WTC11 (cell line): ENCODE data around the gene SHISAL2A. TPM values are rescaled to one million over a fixed set of nuclear protein-coding genes. Genes with fewer than 3 reads are reported as not detected.

Experiments used
- ATAC-seq: fragments of 200-7000 bp; cut with Tn5 transposase; 2 replicates; pipeline ENCODE4 v1.10.0; 2021; ENCODE audit warnings: mild to moderate bottlenecking, moderate library complexity
- CTCF ChIA-PET: fragments of 300-600 bp; sonication (Branson Sonifier 250); formaldehyde crosslinking; loops from one replicate; lab custom pipeline; 2021; ENCODE audit warnings: antibody characterized with exemption; lab: Charles Lee
- POLR2A ChIA-PET: fragments of 350-600 bp; sonication (Branson Sonifier 250); formaldehyde crosslinking; loops from one replicate; lab custom pipeline; 2021; ENCODE audit warnings: antibody characterized with exemption; lab: Charles Lee
- DNase-seq: peaks from one replicate; pipeline ENCODE4 v3.0.0; 2021; ENCODE audit warnings: low spot score
- H3K27ac Mint-ChIP-seq: 2 replicates; pipeline ENCODE4 v1.8.0; 2021; ENCODE audit warnings: mixed read lengths
- H3K27me3 Mint-ChIP-seq: 2 replicates; pipeline ENCODE4 v1.8.0; 2021; ENCODE audit warnings: low read depth, mild to moderate bottlenecking, moderate library complexity, mixed read lengths
- H3K36me3 Mint-ChIP-seq: 2 replicates; pipeline ENCODE4 v1.8.0; 2021; ENCODE audit warnings: mixed read lengths
- H3K4me1 Mint-ChIP-seq: 2 replicates; pipeline ENCODE4 v1.8.0; 2022; ENCODE audit warnings: mixed read lengths
- H3K4me3 Mint-ChIP-seq: 2 replicates; pipeline ENCODE4 v1.8.0; 2021; ENCODE audit warnings: mild to moderate bottlenecking, moderate library complexity, mixed read lengths
- H3K9me3 Mint-ChIP-seq: 2 replicates; pipeline ENCODE4 v1.8.0; 2021; ENCODE audit warnings: mixed read lengths
- CBFB ChIP-seq: sonication (generic); formaldehyde crosslinking; IDR thresholded peaks from 2 replicates; pipeline ENCODE4 v1.8.1; 2022; ENCODE audit warnings: mild to moderate bottlenecking, low read depth, missing genetic modification reagents
- ELF4 ChIP-seq: sonication (generic); formaldehyde crosslinking; IDR thresholded peaks from 2 replicates; pipeline ENCODE4 v1.8.1; 2022; ENCODE audit warnings: low read depth, mild to moderate bottlenecking, moderate library complexity, missing genetic modification reagents
- FOXP1 ChIP-seq: sonication (generic); formaldehyde crosslinking; IDR thresholded peaks from 2 replicates; pipeline ENCODE4 v1.8.0; 2022; ENCODE audit warnings: missing genetic modification reagents, mild to moderate bottlenecking, moderate library complexity, borderline replicate concordance
- HMGA2 ChIP-seq: fragments of 250-450 bp; sonication (Bioruptor Pico); IDR thresholded peaks from 2 replicates; pipeline ENCODE4 v1.4.0; 2021; ENCODE audit warnings: mild to moderate bottlenecking, moderate library complexity
- NFATC4 ChIP-seq: fragments of 250-450 bp; sonication (Bioruptor Pico); IDR thresholded peaks from 2 replicates; pipeline ENCODE4 v1.9.0; 2021; ENCODE audit warnings: mild to moderate bottlenecking
- SP1 ChIP-seq: sonication (generic); formaldehyde crosslinking; conservative IDR thresholded peaks from 2 replicates; pipeline ENCODE4 v1.8.1; 2022; ENCODE audit warnings: missing genetic modification reagents
- TEAD4 ChIP-seq: sonication (generic); formaldehyde crosslinking; IDR thresholded peaks from 2 replicates; pipeline ENCODE4 v1.8.0; 2022; ENCODE audit warnings: mild to moderate bottlenecking, missing genetic modification reagents
- ZNF263 ChIP-seq: sonication (generic); formaldehyde crosslinking; IDR thresholded peaks from 2 replicates; pipeline ENCODE4 v1.8.1; 2022; ENCODE audit warnings: low read depth, mild to moderate bottlenecking, moderate library complexity, missing genetic modification reagents
- ZNF416 ChIP-seq: fragments of 250-450 bp; sonication (Bioruptor Pico); IDR thresholded peaks from 2 replicates; pipeline ENCODE4 v1.9.0; 2021; ENCODE audit warnings: mild to moderate bottlenecking, inconsistent platforms
- ZNF423 ChIP-seq: fragments of 250-450 bp; sonication (Bioruptor Pico); IDR thresholded peaks from 2 replicates; pipeline ENCODE4 v2.1.2; 2022; ENCODE audit warnings: mild to moderate bottlenecking, moderate library complexity
- ZNF671 ChIP-seq: fragments of 250-450 bp; sonication (Bioruptor Pico); IDR thresholded peaks from 2 replicates; pipeline ENCODE4 v1.8.0; 2021; ENCODE audit warnings: mild to moderate bottlenecking
- total RNA-seq: library from RNA; stranded (reverse); gene quantifications from 3 replicates; pipeline ENCODE4 v1.2.3, GENCODE V29; 2021
- TF ChIP-seq, protein P1 (sequence below): fragments of 200-600 bp; IDR thresholded peaks from 2 replicates; pipeline ENCODE4 v1.8.0; 2022; ENCODE audit warnings: antibody characterized with exemption
- TF ChIP-seq, protein P2 (sequence below): sonication (generic); formaldehyde crosslinking; IDR thresholded peaks from 2 replicates; pipeline ENCODE4 v1.8.0; 2022; ENCODE audit warnings: missing genetic modification reagents
- TF ChIP-seq, protein P3 (sequence below): sonication (generic); formaldehyde crosslinking; IDR thresholded peaks from 2 replicates; pipeline ENCODE4 v1.8.1; 2023; ENCODE audit warnings: mild to moderate bottlenecking, missing genetic modification reagents
- TF ChIP-seq, protein P4 (sequence below): sonication (generic); formaldehyde crosslinking; IDR thresholded peaks from 2 replicates; pipeline ENCODE4 v1.8.0; 2023; ENCODE audit warnings: missing genetic modification reagents, mild to moderate bottlenecking, borderline replicate concordance
- TF ChIP-seq, protein P5 (sequence below): sonication (generic); formaldehyde crosslinking; IDR thresholded peaks from 2 replicates; pipeline ENCODE4 v1.8.0; 2022; ENCODE audit warnings: mild to moderate bottlenecking, missing genetic modification reagents
- TF ChIP-seq, protein P6 (sequence below): sonication (generic); formaldehyde crosslinking; conservative IDR thresholded peaks from 2 replicates; pipeline ENCODE4 v1.8.1; 2023; ENCODE audit warnings: mild to moderate bottlenecking, low read depth, missing genetic modification reagents, moderate library complexity
- TF ChIP-seq, protein P7 (sequence below): sonication (generic); formaldehyde crosslinking; IDR thresholded peaks from 2 replicates; pipeline ENCODE4 v1.8.0; 2022; ENCODE audit warnings: mild to moderate bottlenecking, missing genetic modification reagents

The SHISAL2A gene
- total RNA-seq, 1 experiment from 2014 or later: 1.4 TPM

DNA sequence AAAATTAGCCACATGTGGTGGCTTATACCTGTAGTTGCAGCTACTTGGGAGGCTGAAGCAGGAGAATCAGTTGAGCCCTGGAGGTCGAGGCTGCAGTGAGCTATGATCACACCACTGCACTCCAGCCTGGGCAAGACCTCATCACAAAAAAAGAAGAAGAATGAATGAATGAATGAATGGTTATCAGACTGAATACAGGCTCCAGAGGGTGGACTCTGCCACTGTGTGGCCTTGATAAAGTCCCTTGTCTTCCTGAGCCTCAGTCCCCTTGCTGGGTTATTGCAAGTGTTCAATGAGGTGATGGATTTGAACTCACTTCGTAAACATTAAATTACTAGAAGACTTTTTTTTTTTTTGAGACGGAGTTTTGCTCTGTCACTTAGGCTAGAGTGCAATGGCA, 24.7 kb downstream of the SHISAL2A start (continued):
- TF ChIP-seq, protein P1, sequence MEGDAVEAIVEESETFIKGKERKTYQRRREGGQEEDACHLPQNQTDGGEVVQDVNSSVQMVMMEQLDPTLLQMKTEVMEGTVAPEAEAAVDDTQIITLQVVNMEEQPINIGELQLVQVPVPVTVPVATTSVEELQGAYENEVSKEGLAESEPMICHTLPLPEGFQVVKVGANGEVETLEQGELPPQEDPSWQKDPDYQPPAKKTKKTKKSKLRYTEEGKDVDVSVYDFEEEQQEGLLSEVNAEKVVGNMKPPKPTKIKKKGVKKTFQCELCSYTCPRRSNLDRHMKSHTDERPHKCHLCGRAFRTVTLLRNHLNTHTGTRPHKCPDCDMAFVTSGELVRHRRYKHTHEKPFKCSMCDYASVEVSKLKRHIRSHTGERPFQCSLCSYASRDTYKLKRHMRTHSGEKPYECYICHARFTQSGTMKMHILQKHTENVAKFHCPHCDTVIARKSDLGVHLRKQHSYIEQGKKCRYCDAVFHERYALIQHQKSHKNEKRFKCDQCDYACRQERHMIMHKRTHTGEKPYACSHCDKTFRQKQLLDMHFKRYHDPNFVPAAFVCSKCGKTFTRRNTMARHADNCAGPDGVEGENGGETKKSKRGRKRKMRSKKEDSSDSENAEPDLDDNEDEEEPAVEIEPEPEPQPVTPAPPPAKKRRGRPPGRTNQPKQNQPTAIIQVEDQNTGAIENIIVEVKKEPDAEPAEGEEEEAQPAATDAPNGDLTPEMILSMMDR: no peak
- no peak for TF ChIP-seq ZNF416 (CRISPR knock-in tag)
- no peak for TF ChIP-seq HMGA2 (CRISPR knock-in tag)
- TF ChIP-seq, protein P2, sequence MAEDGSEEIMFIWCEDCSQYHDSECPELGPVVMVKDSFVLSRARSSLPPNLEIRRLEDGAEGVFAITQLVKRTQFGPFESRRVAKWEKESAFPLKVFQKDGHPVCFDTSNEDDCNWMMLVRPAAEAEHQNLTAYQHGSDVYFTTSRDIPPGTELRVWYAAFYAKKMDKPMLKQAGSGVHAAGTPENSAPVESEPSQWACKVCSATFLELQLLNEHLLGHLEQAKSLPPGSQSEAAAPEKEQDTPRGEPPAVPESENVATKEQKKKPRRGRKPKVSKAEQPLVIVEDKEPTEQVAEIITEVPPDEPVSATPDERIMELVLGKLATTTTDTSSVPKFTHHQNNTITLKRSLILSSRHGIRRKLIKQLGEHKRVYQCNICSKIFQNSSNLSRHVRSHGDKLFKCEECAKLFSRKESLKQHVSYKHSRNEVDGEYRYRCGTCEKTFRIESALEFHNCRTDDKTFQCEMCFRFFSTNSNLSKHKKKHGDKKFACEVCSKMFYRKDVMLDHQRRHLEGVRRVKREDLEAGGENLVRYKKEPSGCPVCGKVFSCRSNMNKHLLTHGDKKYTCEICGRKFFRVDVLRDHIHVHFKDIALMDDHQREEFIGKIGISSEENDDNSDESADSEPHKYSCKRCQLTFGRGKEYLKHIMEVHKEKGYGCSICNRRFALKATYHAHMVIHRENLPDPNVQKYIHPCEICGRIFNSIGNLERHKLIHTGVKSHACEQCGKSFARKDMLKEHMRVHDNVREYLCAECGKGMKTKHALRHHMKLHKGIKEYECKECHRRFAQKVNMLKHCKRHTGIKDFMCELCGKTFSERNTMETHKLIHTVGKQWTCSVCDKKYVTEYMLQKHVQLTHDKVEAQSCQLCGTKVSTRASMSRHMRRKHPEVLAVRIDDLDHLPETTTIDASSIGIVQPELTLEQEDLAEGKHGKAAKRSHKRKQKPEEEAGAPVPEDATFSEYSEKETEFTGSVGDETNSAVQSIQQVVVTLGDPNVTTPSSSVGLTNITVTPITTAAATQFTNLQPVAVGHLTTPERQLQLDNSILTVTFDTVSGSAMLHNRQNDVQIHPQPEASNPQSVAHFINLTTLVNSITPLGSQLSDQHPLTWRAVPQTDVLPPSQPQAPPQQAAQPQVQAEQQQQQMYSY (CRISPR knock-in tag): no peak
- TF ChIP-seq TEAD4 (CRISPR knock-in tag): no peak
- no peak for TF ChIP-seq SP1 (CRISPR knock-in tag)
- no peak for TF ChIP-seq ELF4
- no peak for TF ChIP-seq FOXP1 (CRISPR knock-in tag)
- TF ChIP-seq ZNF423: no peak

DNA sequence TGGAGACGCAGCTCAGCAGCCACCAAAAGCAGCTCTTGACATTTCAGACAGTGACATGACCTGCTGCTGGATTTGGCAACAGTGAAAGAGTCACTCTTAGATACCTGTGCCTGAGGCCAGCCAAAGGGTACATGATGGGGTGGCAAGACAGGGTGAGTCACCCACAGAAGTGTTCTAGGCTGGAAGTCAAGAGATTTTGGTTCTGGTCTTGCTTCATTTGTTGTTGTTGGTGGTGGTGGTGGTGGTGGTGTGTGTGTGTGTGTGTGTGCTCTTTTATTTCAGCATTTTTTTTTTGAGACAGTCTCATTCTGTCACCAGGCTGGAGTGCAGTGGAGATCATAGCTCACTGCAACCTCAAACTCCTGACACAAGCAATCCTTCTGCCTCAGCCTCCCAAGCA, 25.8 kb downstream of the SHISAL2A start:
- no peak overlapping the region for H3K27ac Mint-ChIP-seq
- H3K9me3 Mint-ChIP-seq: no peaks in the 10 kb centered on the region
- CTCF ChIA-PET: interaction anchor here (1.3 kb wide), 1 partner anchor 27 kb away, joined by 4 read pairs; no protein-coding TSS in a partner anchor
- H3K27me3 Mint-ChIP-seq: no peaks in the 10 kb centered on the region
- no peaks in the 10 kb centered on the region for H3K36me3 Mint-ChIP-seq
- H3K4me1 Mint-ChIP-seq: peaks cover 40% of the 10 kb centered on the region
- no peak for TF ChIP-seq ZNF671 (CRISPR knock-in tag)
- TF ChIP-seq CBFB (CRISPR knock-in tag): no peak
- no peak overlapping the region for H3K4me3 Mint-ChIP-seq
- POLR2A ChIA-PET: no interaction called here
- ATAC-seq: no peak
- DNase-seq: no peak

DNA sequence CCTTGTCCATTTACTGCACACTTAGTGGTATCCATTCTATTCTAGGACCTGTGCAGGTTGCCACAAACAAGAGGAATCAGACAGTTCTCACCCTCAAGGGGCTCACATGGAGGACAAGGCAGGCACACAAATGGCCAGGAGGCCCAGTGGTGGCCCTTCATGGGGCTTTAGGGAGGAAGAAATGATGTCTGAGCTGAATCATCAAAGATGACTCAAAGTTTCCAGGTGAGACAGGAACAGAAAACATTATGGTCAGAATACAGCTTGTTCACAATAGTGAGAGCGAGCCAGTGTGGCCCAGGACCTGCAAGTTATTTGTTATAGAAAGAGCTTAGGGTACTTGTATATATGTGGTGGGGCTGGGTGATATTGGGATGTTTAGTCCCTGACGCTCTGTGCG, 26.4 kb downstream of the SHISAL2A start:
- no peaks in the 10 kb centered on the region for H3K36me3 Mint-ChIP-seq
- no peaks in the 10 kb centered on the region for H3K9me3 Mint-ChIP-seq
- peak overlapping the region; percentile 85 for H3K27ac Mint-ChIP-seq
- H3K4me1 Mint-ChIP-seq: peaks cover 41% of the 10 kb centered on the region
- DNase-seq (no peak), ATAC-seq (no peak)
- POLR2A ChIA-PET: interaction anchor here (0.8 kb wide), 1 partner anchor 255 kb away, joined by 3 read pairs; the partner anchor contains the start of genes ORC1 and PRPF38A
- H3K27me3 Mint-ChIP-seq: no peaks in the 10 kb centered on the region
- no peak overlapping the region for H3K4me3 Mint-ChIP-seq
- CTCF ChIA-PET: interaction anchor here (1.3 kb wide), 2 partner anchors 27 to 196 kb away, joined by 4 read pairs; no protein-coding TSS in a partner anchor
- TF ChIP-seq, protein P3, sequence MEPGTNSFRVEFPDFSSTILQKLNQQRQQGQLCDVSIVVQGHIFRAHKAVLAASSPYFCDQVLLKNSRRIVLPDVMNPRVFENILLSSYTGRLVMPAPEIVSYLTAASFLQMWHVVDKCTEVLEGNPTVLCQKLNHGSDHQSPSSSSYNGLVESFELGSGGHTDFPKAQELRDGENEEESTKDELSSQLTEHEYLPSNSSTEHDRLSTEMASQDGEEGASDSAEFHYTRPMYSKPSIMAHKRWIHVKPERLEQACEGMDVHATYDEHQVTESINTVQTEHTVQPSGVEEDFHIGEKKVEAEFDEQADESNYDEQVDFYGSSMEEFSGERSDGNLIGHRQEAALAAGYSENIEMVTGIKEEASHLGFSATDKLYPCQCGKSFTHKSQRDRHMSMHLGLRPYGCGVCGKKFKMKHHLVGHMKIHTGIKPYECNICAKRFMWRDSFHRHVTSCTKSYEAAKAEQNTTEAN: no peak
- TF ChIP-seq, protein P4, sequence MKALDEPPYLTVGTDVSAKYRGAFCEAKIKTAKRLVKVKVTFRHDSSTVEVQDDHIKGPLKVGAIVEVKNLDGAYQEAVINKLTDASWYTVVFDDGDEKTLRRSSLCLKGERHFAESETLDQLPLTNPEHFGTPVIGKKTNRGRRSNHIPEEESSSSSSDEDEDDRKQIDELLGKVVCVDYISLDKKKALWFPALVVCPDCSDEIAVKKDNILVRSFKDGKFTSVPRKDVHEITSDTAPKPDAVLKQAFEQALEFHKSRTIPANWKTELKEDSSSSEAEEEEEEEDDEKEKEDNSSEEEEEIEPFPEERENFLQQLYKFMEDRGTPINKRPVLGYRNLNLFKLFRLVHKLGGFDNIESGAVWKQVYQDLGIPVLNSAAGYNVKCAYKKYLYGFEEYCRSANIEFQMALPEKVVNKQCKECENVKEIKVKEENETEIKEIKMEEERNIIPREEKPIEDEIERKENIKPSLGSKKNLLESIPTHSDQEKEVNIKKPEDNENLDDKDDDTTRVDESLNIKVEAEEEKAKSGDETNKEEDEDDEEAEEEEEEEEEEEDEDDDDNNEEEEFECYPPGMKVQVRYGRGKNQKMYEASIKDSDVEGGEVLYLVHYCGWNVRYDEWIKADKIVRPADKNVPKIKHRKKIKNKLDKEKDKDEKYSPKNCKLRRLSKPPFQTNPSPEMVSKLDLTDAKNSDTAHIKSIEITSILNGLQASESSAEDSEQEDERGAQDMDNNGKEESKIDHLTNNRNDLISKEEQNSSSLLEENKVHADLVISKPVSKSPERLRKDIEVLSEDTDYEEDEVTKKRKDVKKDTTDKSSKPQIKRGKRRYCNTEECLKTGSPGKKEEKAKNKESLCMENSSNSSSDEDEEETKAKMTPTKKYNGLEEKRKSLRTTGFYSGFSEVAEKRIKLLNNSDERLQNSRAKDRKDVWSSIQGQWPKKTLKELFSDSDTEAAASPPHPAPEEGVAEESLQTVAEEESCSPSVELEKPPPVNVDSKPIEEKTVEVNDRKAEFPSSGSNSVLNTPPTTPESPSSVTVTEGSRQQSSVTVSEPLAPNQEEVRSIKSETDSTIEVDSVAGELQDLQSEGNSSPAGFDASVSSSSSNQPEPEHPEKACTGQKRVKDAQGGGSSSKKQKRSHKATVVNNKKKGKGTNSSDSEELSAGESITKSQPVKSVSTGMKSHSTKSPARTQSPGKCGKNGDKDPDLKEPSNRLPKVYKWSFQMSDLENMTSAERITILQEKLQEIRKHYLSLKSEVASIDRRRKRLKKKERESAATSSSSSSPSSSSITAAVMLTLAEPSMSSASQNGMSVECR (CRISPR knock-in tag): no peak
- TF ChIP-seq, protein P5, sequence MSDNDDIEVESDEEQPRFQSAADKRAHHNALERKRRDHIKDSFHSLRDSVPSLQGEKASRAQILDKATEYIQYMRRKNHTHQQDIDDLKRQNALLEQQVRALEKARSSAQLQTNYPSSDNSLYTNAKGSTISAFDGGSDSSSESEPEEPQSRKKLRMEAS (CRISPR knock-in tag): no peak
- TF ChIP-seq ZNF263 (CRISPR knock-in tag): no peak
- TF ChIP-seq, protein P6, sequence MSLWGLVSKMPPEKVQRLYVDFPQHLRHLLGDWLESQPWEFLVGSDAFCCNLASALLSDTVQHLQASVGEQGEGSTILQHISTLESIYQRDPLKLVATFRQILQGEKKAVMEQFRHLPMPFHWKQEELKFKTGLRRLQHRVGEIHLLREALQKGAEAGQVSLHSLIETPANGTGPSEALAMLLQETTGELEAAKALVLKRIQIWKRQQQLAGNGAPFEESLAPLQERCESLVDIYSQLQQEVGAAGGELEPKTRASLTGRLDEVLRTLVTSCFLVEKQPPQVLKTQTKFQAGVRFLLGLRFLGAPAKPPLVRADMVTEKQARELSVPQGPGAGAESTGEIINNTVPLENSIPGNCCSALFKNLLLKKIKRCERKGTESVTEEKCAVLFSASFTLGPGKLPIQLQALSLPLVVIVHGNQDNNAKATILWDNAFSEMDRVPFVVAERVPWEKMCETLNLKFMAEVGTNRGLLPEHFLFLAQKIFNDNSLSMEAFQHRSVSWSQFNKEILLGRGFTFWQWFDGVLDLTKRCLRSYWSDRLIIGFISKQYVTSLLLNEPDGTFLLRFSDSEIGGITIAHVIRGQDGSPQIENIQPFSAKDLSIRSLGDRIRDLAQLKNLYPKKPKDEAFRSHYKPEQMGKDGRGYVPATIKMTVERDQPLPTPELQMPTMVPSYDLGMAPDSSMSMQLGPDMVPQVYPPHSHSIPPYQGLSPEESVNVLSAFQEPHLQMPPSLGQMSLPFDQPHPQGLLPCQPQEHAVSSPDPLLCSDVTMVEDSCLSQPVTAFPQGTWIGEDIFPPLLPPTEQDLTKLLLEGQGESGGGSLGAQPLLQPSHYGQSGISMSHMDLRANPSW (CRISPR knock-in tag): no peak
- no peak for TF ChIP-seq NFATC4 (CRISPR knock-in tag)
- TF ChIP-seq, protein P7, sequence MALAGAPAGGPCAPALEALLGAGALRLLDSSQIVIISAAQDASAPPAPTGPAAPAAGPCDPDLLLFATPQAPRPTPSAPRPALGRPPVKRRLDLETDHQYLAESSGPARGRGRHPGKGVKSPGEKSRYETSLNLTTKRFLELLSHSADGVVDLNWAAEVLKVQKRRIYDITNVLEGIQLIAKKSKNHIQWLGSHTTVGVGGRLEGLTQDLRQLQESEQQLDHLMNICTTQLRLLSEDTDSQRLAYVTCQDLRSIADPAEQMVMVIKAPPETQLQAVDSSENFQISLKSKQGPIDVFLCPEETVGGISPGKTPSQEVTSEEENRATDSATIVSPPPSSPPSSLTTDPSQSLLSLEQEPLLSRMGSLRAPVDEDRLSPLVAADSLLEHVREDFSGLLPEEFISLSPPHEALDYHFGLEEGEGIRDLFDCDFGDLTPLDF (CRISPR knock-in tag): no peak
- TF ChIP-seq FOXP1 (CRISPR knock-in tag): no peak
- no peak for TF ChIP-seq TEAD4 (CRISPR knock-in tag)
